ENCODE data around the gene TESPA1.
"Not testable (repeated sequence)": the region's sequence is repeated elsewhere in the genome, so short reads cannot be mapped to it uniquely, and the experiment has no call there.

The TESPA1 gene

GRCh38 chr12:54984658-54985376, at the start of gene TESPA1:
Gene TESPA1, minus strand, starts transcription at chr12:54984762. Its CDS starts 10,200 bp downstream, at chr12:54974562.
- no peak for DNase-seq

- no peak for DNase-seq
These were observed 49.7 kb upstream of the TESPA1 start for GRCh38 chr12:55034218-55034617.

- DNase-seq = no peak
These were observed 40.9 kb upstream of the TESPA1 start for GRCh38 chr12:55025508-55025907.

DNA sequence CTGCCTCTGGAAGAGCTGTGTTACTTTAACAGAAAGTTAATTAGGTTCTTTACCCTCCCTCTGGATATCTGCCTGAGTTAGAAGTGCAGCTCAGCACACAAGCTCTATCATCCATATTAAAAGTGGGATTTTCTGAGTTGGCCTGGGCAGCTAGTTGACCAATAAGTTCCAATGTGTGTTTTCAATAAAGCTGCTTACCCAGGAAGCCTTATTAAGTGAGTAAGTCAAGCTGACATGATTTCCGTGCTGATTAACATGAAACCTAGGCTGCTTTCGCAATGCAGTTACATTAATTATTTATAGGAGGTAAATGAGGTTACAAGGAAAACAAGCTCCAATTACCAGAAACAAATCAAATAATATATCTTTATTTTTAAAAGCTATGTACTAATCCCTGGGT, 40.0 kb upstream of the TESPA1 start:
- DNase-seq = no peak

- DNase-seq = peak; percentile 63
These were observed 35.2 kb upstream of the TESPA1 start, which contains the start of gene NEUROD4 for GRCh38 chr12:55019784-55020183. Gene NEUROD4, plus strand, starts transcription at chr12:55019974. Its CDS starts 6,466 bp downstream, at chr12:55026440.

GRCh38 chr12:55017416-55017925, 32.9 kb upstream of the TESPA1 start:
- DNase-seq = no peak

DNA sequence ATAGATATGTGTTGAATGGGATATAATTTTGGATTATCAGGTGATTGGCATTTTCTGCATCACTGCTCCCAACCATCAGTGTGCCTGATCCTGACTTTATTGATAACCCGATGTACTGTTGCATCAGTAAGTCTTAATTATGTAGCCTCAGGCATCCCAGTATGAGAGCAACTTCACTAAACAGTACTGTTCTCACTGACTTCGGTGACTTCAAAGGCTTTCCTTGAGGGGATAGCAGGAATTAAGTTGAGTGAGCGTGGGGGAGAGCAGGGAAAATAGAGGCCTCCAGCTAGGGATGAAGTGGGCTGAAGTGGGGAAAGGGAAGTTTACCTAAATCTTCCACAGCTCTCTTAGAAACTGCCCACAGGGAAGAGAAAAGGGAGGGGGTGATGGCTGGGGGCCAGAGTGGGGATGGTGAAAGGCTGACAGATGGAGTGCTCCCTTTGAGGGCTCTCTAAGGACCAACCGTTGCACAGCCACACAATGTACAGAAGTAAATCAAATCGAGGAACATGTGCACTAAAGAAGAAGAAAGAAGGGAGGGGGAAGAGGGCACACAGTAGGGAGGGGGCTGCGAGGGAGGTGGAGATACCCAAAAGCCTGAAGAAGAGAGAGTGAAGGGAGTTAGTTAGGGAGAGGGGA, 24.5 kb upstream of the TESPA1 start:
- no peak for DNase-seq

GRCh38 chr12:55002355-55002754, 17.8 kb upstream of the TESPA1 start:
- DNase-seq = no peak

DNA sequence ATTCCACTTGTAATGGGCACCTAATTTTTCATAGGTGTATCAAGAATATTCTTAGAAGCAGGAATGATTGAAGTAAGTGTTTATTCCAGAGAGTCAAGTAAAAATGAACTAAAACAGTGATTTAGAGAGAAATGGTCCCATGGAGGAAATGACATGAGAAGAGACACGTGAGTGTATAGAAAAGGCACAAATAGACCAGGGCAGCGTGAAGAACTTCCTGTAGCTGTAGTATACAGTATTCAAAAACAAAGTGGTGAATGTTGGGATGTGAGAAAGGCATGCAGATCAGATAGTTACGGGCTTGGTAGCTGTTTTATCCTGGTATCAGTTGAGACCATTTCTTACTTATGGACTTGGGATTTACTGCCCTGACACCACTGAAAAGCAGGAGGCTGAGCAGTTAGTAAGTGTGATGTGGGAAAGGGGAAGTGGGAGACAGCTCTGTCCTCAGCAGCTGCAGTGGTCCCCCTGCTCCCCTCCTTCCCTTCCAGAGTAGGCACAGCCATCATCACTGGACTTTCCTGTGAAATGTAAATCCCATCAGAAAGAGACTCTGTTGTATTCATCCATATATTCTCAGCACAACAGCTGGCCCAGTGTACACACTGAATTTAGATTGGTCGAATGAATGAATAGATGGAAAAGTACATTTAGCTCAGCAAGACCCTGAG, 16.8 kb upstream of the TESPA1 start:
- no peak for DNase-seq

DNA sequence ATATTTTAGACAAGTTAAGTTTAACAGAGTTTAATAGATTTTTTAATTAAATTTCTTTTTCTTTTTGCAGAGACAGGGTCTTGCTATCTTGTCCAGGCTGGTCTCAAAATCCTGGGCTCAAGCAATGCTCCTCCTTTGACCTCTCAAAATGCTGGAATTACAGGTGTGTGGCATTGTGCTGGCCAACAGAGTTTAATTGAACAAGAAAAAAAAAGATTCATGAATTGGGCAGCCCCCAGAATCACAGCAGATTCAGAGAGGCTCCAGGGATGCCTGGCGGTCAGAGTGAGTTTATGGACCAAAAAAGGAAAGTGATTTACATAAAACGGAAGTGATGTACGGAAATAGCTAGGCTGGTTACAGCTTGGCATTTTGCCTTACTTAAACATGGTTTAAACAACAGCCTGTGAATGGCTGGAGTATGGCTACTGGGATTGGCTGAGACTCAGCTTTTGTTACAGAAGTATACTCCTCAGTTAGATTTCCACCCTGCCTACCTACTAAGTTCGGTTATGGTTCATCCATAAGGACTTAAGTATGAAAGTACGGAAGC, 14.5 kb upstream of the TESPA1 start:
- no peak for DNase-seq

- no peak for DNase-seq
These were observed 13.5 kb upstream of the TESPA1 start for GRCh38 chr12:54997929-54998522.

DNA sequence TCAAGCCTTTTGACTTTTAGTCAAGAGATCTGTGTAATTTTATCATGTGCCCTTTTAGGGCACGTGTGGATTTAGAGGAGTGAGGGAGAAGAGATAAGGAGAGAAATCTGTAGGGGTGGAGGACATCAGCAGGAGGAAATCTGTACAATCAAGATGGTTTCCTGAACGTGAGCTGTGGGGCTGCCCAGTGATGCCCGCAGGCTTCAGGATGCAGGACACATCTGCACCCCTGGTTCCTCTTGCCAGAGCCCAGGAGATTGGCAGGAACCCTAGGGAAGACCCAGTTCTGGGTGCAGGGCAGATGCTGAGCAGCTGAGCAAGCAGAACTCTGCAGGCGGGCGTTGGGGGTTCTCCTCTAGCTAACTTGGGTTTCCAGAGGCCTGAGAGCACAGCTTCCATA, 11.6 kb upstream of the TESPA1 start:
- no peak for DNase-seq

DNA sequence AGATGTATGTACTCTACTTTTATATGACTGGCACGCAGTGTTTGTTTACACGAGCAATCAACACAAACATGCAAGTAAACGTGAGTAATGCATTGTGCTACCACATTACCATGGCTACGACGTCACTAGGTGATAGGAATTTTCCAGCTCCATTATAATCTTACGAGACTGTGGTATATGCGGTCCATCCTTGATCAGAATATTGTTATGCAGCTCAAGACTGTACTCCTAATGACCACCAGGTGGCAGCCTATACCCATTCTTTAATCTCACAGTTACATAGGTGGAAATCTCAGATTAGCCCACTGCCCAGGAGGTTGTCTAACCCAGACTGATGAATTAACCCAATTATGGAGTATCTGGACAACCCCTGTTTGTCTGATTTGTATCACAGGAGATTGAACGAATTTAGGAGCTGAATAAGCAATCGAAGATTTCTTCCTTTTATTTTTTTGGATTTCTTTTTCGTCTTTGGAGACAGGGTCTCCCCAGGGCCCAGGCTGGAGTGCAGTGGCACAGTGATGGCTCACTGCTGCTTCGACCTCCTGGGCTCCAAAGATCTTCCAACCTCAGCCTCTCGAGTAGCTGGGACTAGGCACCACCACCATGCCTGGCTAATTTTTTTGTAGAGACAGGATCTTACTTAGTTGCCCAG, 8.7 kb upstream of the TESPA1 start:
- peak; percentile 14 for DNase-seq

DNA sequence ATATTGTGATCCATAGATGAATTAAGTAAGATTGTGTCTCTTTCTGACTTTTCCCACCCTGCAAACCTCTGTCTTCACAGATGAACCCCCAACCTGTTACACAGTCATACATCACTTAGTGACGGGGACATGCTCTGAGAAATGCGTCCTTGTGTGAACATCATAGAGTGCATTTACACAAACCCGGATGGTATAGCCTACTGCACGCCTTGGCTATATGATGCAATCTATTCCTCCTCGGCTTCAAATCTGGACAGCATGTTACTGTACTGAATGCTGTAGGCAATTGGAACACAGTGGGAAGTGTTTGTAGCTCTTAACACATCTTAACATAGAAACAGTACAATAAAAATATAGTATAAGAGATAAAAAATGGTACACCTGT, 7.4 kb upstream of the TESPA1 start:
- DNase-seq = no peak

DNA sequence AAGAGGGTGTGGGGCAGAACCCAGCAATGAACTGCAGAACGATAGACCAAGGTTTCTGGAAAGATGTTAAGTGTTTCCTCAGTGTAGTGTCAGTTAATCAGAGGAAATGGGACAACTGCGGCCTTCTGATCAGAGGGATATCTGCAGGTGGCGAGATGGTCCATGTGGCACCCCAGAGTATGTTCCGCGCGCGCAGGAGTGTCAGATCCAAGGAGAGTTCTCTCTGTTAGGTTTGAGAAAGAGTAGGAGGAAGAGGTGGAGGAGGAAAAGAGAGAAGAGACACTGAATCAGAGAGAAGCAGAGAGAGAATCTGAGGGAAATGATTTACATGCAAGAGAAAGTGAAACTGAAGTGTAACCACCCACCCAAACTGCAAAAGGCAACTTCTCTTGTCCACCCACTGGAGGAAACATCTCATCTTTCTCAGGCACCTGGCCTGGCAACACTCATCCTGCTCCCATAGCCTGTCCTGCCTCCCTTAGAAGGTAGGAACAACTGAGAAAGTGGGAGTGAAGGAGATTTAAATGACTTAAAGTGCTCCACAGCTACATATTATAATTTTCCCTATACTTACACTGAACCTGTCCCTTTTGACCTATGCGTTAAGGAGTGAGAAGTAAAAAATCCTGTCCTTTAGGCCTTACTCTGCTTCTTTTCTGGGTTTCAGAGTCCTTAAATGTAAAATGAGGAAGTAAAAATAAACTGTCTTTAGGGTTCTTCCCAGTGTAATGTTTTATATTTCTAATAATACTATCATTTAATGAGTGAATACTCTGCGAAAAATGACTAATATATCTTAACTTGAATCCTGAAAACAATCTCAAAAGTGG, 6.8 kb upstream of the TESPA1 start:
- DNase-seq = no peak

DNA sequence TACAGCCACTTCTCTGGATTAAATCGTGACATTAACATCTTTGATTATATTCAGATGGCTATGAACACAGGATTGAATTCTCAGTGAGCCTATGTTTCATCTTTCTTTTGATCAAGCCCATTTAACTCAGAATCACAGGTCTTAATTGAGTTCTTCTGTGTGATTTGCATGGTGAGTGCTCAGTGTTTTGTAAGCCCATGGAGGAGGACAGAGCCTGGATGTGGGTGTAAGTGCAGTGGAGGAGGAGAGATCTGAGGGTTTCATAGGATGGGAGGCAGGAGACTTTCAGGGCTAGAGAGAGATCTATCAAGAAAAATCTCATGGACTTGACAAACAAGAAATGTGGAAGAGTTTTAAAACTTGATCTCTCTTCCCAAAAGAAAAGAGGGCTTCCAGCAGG, 5.3 kb upstream of the TESPA1 start:
- DNase-seq = no peak

GRCh38 chr12:54988402-54989054, 4.0 kb upstream of the TESPA1 start:
- DNase-seq = no peak

DNA sequence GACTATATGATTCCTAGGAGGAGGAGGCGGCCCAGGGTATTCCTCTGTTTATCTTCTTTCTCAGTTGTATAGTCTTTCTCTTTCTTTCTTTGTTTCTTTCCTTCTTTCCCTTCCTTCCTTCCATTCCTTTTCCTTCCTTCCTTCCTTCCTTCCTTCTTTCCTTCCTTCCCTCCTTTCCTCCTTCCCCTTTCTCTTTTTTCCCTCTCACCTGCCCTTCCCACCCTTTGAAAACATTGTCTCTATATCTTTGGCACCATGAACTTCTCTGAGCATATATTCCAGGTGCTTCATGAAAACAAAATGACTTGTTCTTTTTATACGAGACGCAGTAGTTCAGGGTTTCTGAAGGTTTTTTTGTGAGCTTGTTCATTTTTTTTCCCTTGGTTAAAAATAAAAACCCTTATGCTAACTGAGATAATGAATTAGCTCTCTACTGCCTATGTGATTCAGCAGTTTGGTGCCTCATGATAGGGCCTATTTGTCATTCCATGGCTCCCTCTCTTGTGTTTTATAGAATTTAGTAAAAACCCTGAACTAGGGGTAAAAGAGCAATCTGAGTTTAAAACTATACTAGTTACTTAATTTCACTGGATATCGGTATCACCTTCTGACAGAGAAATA, 3.2 kb upstream of the TESPA1 start:
- no peak for DNase-seq

DNA sequence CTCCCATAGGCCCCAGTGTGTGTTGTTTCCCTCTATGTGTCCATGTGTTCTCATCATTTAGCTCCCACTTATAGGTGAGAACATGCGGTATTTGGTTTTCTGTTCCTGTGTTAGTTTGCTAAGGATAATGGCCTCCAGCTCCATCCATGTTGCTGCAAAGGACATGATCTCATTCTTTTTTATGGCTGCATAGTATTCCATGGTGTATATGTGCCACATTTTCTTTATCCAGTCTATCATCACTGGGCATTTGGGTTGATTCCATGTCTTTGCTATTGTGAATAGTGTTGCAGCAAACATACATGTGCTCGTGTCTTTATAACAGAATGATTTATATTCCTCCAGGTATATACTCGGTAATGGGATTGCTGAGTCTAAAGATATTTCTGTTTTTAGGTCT, 2.2 kb upstream of the TESPA1 start:
- not testable (repeated sequence) for DNase-seq

DNA sequence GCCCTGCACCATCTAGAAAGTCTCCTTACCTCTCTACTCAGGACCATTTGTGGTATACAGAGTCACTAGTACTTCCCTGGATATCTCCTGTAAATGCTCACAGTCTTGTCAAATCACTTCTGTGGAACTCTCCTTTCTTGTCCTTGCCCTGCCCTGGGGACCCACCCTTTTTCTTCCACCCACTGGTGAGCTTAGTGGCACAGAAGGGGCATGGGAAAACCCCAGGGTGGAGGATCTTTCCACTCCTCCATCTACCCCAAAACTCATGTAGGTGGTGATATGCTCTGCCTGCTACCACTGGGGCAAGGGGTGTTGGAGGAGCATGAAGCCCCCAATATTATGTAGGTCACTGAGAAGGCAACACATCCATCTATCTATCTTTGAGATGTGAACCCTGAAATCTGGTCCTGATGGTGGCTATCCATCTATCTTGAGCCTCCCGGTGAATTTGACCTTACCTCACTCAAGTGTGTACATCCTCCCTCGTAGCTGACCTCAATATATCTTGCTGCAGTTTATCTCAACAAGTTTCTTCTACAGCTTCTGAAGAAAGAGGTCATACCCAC, 943 bp downstream of the TESPA1 start:
- DNase-seq = no peak

Measured in NCI-H226 (cell line).